HepG2 (cell line): ENCODE results near the gene SRXN1. TPM values are rescaled to one million over a fixed set of nuclear protein-coding genes. Genes with fewer than 3 reads are reported as not detected.
A peak's percentile ranks its signal among the peaks of the same experiment; 100 is the strongest.

ENCODE experiments used
- BCLAF1 ChIP-seq: fragments of 450-650 bp; IDR thresholded peaks from 2 replicates; pipeline ENCODE4 v1.6.1; 2017; ENCODE audit warnings: mild to moderate bottlenecking
- FLYWCH1 ChIP-seq: sonication (generic); formaldehyde crosslinking; IDR thresholded peaks from 2 replicates; pipeline ENCODE4 v1.8.1; 2023; ENCODE audit warnings: mild to moderate bottlenecking, missing genetic modification reagents
- GLI4 ChIP-seq: sonication (generic); formaldehyde crosslinking; IDR thresholded peaks from 2 replicates; pipeline ENCODE4 v1.5.1; 2020; ENCODE audit warnings: missing genetic modification reagents, mild to moderate bottlenecking, moderate library complexity, borderline replicate concordance
- HIC2 ChIP-seq: sonication (generic); formaldehyde crosslinking; IDR thresholded peaks from 2 replicates; pipeline ENCODE4 v1.9.0; 2022; ENCODE audit warnings: low read depth, missing genetic modification reagents
- HOXA9 ChIP-seq: sonication (generic); formaldehyde crosslinking; IDR thresholded peaks from 2 replicates; pipeline ENCODE4 v1.8.1; 2022; ENCODE audit warnings: missing genetic modification reagents, mild to moderate bottlenecking, moderate library complexity, borderline replicate concordance
- NONO ChIP-seq, 2 experiments: fragments of 450-650 bp in 1 of 2; sonication (generic) in 1 of 2; formaldehyde crosslinking in 1 of 2; IDR thresholded peaks in 1 of 2; conservative IDR thresholded peaks in 1 of 2; 2 replicates each; pipeline versions ENCODE4 v1.6.1 to v1.8.0; 2017 to 2022; ENCODE audit warnings: mild to moderate bottlenecking in 1 of 2, missing genetic modification reagents in 1 of 2, moderate library complexity in 1 of 2
- RBAK ChIP-seq: sonication (generic); formaldehyde crosslinking; IDR thresholded peaks from 2 replicates; pipeline ENCODE4 v1.5.1; 2020; ENCODE audit warnings: mild to moderate bottlenecking, missing genetic modification reagents
- SMYD3 ChIP-seq: sonication (generic); formaldehyde crosslinking; IDR thresholded peaks from 2 replicates; pipeline ENCODE4 v1.8.1; 2023; ENCODE audit warnings: mild to moderate bottlenecking, missing genetic modification reagents
- SNAI1 ChIP-seq: sonication (generic); formaldehyde crosslinking; IDR thresholded peaks from 2 replicates; pipeline ENCODE4 v1.5.0; 2020; ENCODE audit warnings: mild to moderate bottlenecking, missing genetic modification reagents, borderline replicate concordance
- SNAPC5 ChIP-seq: sonication (generic); formaldehyde crosslinking; IDR thresholded peaks from 2 replicates; pipeline ENCODE4 v1.8.1; 2023; ENCODE audit warnings: mild to moderate bottlenecking, missing genetic modification reagents, borderline replicate concordance
- STAT5B ChIP-seq: sonication (generic); formaldehyde crosslinking; IDR thresholded peaks from 2 replicates; pipeline ENCODE4 v1.4.0; 2020; ENCODE audit warnings: missing genetic modification reagents
- TOE1 ChIP-seq: sonication (generic); formaldehyde crosslinking; IDR thresholded peaks from 2 replicates; pipeline ENCODE4 v1.4.0; 2020; ENCODE audit warnings: mild to moderate bottlenecking, missing genetic modification reagents
- ZIK1 ChIP-seq: sonication (generic); formaldehyde crosslinking; IDR thresholded peaks from 2 replicates; pipeline ENCODE4 v1.5.0; 2020; ENCODE audit warnings: mild to moderate bottlenecking, low read depth, missing genetic modification reagents, borderline replicate concordance
- ZNF24 ChIP-seq: fragments of 450-650 bp; IDR thresholded peaks from 2 replicates; pipeline ENCODE4 v1.6.1; 2017; ENCODE audit warnings: antibody characterized with exemption, mild to moderate bottlenecking
- ZNF260 ChIP-seq: sonication (generic); formaldehyde crosslinking; IDR thresholded peaks from 2 replicates; pipeline ENCODE4 v1.4.0; 2020; ENCODE audit warnings: missing genetic modification reagents, low read depth, mild to moderate bottlenecking, borderline replicate concordance
- ZNF296 ChIP-seq: sonication (generic); formaldehyde crosslinking; conservative IDR thresholded peaks from 2 replicates; pipeline ENCODE4 v1.5.0; 2020; ENCODE audit warnings: mild to moderate bottlenecking, missing genetic modification reagents
- ZNF33B ChIP-seq: sonication (generic); formaldehyde crosslinking; IDR thresholded peaks from 2 replicates; pipeline ENCODE4 v1.5.1; 2020; ENCODE audit warnings: mild to moderate bottlenecking, missing genetic modification reagents
- ZNF441 ChIP-seq: sonication (generic); formaldehyde crosslinking; IDR thresholded peaks from 2 replicates; pipeline ENCODE4 v1.7.0; 2021; ENCODE audit warnings: missing genetic modification reagents, borderline replicate concordance
- ZNF710 ChIP-seq: sonication (generic); formaldehyde crosslinking; IDR thresholded peaks from 2 replicates; pipeline ENCODE4 v1.5.0; 2020; ENCODE audit warnings: mild to moderate bottlenecking, missing genetic modification reagents, borderline replicate concordance
- ZNF766 ChIP-seq: sonication (generic); formaldehyde crosslinking; IDR thresholded peaks from 2 replicates; pipeline ENCODE4 v1.5.0; 2020; ENCODE audit warnings: missing genetic modification reagents, borderline replicate concordance
- ZNF772 ChIP-seq: sonication (generic); formaldehyde crosslinking; IDR thresholded peaks from 2 replicates; pipeline ENCODE4 v1.5.0; 2020; ENCODE audit warnings: mild to moderate bottlenecking, missing genetic modification reagents
- ZNF781 ChIP-seq: sonication (generic); formaldehyde crosslinking; IDR thresholded peaks from 2 replicates; pipeline ENCODE4 v1.5.1; 2020; ENCODE audit warnings: borderline replicate concordance, mild to moderate bottlenecking, missing genetic modification reagents; ENCODE audit errors: not compliant biosample characterization
- ZNF788 ChIP-seq: sonication (generic); formaldehyde crosslinking; IDR thresholded peaks from 2 replicates; pipeline ENCODE4 v1.5.0; 2020; ENCODE audit warnings: mild to moderate bottlenecking, missing genetic modification reagents, borderline replicate concordance
- ZSCAN25 ChIP-seq: sonication (generic); formaldehyde crosslinking; IDR thresholded peaks from 2 replicates; pipeline ENCODE4 v1.8.0; 2022; ENCODE audit warnings: mild to moderate bottlenecking, missing genetic modification reagents
- ZSCAN9 ChIP-seq: IDR thresholded peaks from 2 replicates; pipeline ENCODE4 v1.6.1; 2016; ENCODE audit warnings: borderline replicate concordance
- polyA plus RNA-seq, 8 experiments: library from polyadenylated mRNA; depleted of rRNA in 3 of 8; stranded (reverse) in 7 of 8; unstranded in 1 of 8; fragments of >200 nt; fragmentation: Illumina TruSeq in 4 of 8; extraction: Trizol in 4 of 8; gene quantifications; 2 replicates each; pipeline versions ENCODE4 v1.2.1 to v1.2.3, GENCODE V29; 2011 to 2016; ENCODE audit warnings: low read depth in 4 of 8, missing spikeins in 1 of 8, mixed read lengths in 1 of 8; ENCODE audit not compliant: insufficient read depth in 1 of 8
- total RNA-seq, 5 experiments: library from RNA; depleted of rRNA; stranded (reverse); fragments of >200 nt; fragmentation: Illumina TruSeq; extraction: Trizol; gene quantifications; 2 replicates each; pipeline ENCODE4 v1.2.3, GENCODE V29; 2016; ENCODE audit warnings: low read depth in 1 of 5

SRXN1 gene
- total and polyA plus RNA-seq, 2 of the 13 experiments (the other 11 are each of a cell fraction or from before 2014, with no cell fraction given) = 29.9 to 87.7 TPM

GRCh38 chr20:641516-641875 lies 11.5 kb downstream of the SRXN1 start (continued):
- TF ChIP-seq ZNF766 (no peak), ZNF772 (CRISPR knock-in tag) (no peak), ZIK1 (no peak), HOXA9 (no peak), ZNF441 (no peak), RBAK (CRISPR knock-in tag) (no peak), ZNF781 (CRISPR knock-in tag) (no peak), BCLAF1 (no peak), ZNF260 (CRISPR knock-in tag) (no peak), SMYD3 (CRISPR knock-in tag) (no peak), ZSCAN25 (CRISPR knock-in tag) (no peak; the same call in 1 of the 2 replicates), ZNF33B (CRISPR knock-in tag) (no peak), ZNF24 (no peak), ZSCAN9 (CRISPR knock-in tag) (no peak), ZNF710 (CRISPR knock-in tag) (no peak), TOE1 (no peak), STAT5B (CRISPR knock-in tag) (no peak), GLI4 (CRISPR knock-in tag) (no peak), HIC2 (CRISPR knock-in tag) (peak; percentile 97), SNAI1 (CRISPR knock-in tag) (no peak), NONO (IDR thresholded peaks at IDR 0.05) (no peak), NONO (CRISPR knock-in tag; conservative IDR thresholded peaks at IDR 0.05) (no peak; the same call in 1 of the 2 replicates), SNAPC5 (no peak), ZNF296 (CRISPR knock-in tag) (no peak), ZNF788 (CRISPR knock-in tag) (0 out of 2 replicates have a peak, but pooled peaks have one; percentile 8), FLYWCH1 (CRISPR knock-in tag) (no peak)
